ENCODE results near the gene KRTAP2-1.

GRCh38 chr17:41004397-41004796 lies 42.7 kb downstream of the KRTAP2-1 start:
- TF ChIP-seq RAD21 (IDR thresholded peaks at IDR 0.05; ENCODE audit: low read depth) (no peak), CEBPB (IDR thresholded peaks at IDR 0.05; ENCODE audit: low read depth) (no peak), EZH2 (IDR thresholded peaks at IDR 0.05) (no peak), SP1 (IDR thresholded peaks at IDR 0.05; ENCODE audit: low read depth) (no peak), POLR2A (IDR thresholded peaks at IDR 0.05; ENCODE audit: borderline replicate concordance, extremely low read depth, insufficient read depth, insufficient read length) (no peak), REST (IDR thresholded peaks at IDR 0.05; ENCODE audit: low read depth) (no peak), YY1 (IDR thresholded peaks at IDR 0.05; ENCODE audit: extremely low read depth, insufficient replicate concordance, low read depth, low read length) (no peak), ELF1 (IDR thresholded peaks at IDR 0.05; ENCODE audit: borderline replicate concordance, low read depth) (no peak), POLR2AphosphoS5 (IDR thresholded peaks at IDR 0.05; ENCODE audit: low read depth, low read length) (no peak), EGR1 (IDR thresholded peaks at IDR 0.05; ENCODE audit: low read depth) (no peak), EZH2phosphoT487 (IDR thresholded peaks at IDR 0.05; ENCODE audit: borderline replicate concordance) (no peak)
- TF ChIP-seq, protein P1, sequence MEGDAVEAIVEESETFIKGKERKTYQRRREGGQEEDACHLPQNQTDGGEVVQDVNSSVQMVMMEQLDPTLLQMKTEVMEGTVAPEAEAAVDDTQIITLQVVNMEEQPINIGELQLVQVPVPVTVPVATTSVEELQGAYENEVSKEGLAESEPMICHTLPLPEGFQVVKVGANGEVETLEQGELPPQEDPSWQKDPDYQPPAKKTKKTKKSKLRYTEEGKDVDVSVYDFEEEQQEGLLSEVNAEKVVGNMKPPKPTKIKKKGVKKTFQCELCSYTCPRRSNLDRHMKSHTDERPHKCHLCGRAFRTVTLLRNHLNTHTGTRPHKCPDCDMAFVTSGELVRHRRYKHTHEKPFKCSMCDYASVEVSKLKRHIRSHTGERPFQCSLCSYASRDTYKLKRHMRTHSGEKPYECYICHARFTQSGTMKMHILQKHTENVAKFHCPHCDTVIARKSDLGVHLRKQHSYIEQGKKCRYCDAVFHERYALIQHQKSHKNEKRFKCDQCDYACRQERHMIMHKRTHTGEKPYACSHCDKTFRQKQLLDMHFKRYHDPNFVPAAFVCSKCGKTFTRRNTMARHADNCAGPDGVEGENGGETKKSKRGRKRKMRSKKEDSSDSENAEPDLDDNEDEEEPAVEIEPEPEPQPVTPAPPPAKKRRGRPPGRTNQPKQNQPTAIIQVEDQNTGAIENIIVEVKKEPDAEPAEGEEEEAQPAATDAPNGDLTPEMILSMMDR (IDR thresholded peaks at IDR 0.05 in 2 of 3, conservative IDR thresholded peaks at IDR 0.05 in 1 of 3; ENCODE audit: borderline replicate concordance in 1 of 3, insufficient read depth in 1 of 3, low read depth in 2 of 3, low read length in 2 of 3), result no peak
- TF ChIP-seq, protein P2, sequence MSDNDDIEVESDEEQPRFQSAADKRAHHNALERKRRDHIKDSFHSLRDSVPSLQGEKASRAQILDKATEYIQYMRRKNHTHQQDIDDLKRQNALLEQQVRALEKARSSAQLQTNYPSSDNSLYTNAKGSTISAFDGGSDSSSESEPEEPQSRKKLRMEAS (IDR thresholded peaks at IDR 0.05), result no peak

Measured in HCT116 (cell line).